ENCODE results near the gene CD300H.

GRCh38 chr17:74571621-74572270, 4.4 kb upstream of the CD300H start:
- no peak for TF ChIP-seq POLR2AphosphoS5 (IDR thresholded peaks at IDR 0.05; ENCODE audit: low read depth, low read length)
- no peak for TF ChIP-seq CTCF (IDR thresholded peaks at IDR 0.05)
